Type B pancreatic cell (in vitro differentiated cells): ENCODE results near the gene KRTAP10-3. TPM values are rescaled to one million over a fixed set of nuclear protein-coding genes. Genes with fewer than 3 reads are reported as not detected.
"Not testable (repeated sequence)": the region's sequence is repeated elsewhere in the genome, so short reads cannot be mapped to it uniquely, and the experiment has no call there.

ENCODE experiments used
- DNase-seq: peaks from one replicate; pipeline ENCODE4 v3.0.0; 2021; ENCODE audit warnings: mixed read lengths; ENCODE audit not compliant: unreplicated experiment; ENCODE audit errors: extremely low spot score
- H3K27ac Mint-ChIP-seq: 2 replicates; pipeline ENCODE4 v1.8.0; 2021; ENCODE audit warnings: mild to moderate bottlenecking, mixed read lengths
- H3K27me3 Mint-ChIP-seq: 2 replicates; pipeline ENCODE4 v1.8.0; 2021; ENCODE audit warnings: mixed read lengths
- H3K36me3 Mint-ChIP-seq: 2 replicates; pipeline ENCODE4 v1.8.0; 2021; ENCODE audit warnings: mixed read lengths
- H3K4me1 Mint-ChIP-seq: one replicate; pipeline ENCODE4 v1.8.0; 2021; ENCODE audit warnings: mixed read lengths; ENCODE audit not compliant: unreplicated experiment
- H3K4me3 Mint-ChIP-seq: 2 replicates; pipeline ENCODE4 v1.8.0; 2021; ENCODE audit warnings: mild to moderate bottlenecking, mixed read lengths
- H3K9me3 Mint-ChIP-seq: 2 replicates; pipeline ENCODE4 v1.8.0; 2021; ENCODE audit warnings: mixed read lengths
- total RNA-seq: library from RNA; stranded (reverse); gene quantifications from 2 replicates; pipeline ENCODE4 v1.2.1, GENCODE V29; 2021; ENCODE audit warnings: low replicate concordance
- TF ChIP-seq, protein P1 (sequence below): fragments of 200-600 bp; sonication (generic); conservative IDR thresholded peaks from 2 replicates; pipeline ENCODE4 v1.5.0; 2021; ENCODE audit warnings: antibody characterized with exemption, mild to moderate bottlenecking

Gene KRTAP10-3
- total RNA-seq, 1 donor from 2014 or later: not detected

GRCh38 chr21:44568261-44568660 lies 9.7 kb upstream of the KRTAP10-3 start:
- H3K4me3 Mint-ChIP-seq: no peak overlapping the region
- no peaks in the 10 kb centered on the region for H3K36me3 Mint-ChIP-seq

DNA sequence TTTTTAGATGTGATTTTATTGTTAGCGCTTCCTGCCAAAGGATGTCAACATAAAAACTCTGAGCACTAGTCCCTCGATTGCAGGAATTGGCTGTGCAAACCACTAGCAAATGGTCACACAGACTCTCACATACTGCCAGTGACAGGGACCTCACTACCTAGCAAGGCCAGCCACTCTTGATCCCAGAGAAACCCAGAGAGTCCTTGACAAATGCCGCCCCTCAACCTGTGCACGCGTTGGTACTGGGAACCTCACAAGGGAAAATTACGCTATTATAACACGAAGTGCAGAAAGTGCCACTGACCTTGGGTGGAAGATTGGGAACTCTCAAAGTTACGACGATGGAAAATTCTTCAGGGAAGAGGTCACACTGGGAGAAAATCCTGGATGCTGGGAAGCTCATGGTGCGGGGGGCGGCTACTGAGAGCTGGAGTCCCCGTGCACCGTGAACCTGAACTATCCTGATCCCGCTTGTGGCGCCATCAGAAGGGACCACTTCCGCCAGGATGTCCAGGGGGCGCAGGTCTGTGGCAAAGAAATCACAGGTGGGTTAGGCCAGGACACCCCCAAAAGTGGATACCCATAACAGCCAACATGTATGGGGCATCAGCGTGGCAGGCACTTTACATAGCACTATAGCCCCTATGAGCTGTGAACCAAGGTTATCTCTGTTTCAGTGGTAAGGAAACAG lies 9.0 kb upstream of the KRTAP10-3 start:
- peaks cover 3% of the 10 kb centered on the region for H3K27me3 Mint-ChIP-seq
- no peak for DNase-seq
- TF ChIP-seq, protein P1, sequence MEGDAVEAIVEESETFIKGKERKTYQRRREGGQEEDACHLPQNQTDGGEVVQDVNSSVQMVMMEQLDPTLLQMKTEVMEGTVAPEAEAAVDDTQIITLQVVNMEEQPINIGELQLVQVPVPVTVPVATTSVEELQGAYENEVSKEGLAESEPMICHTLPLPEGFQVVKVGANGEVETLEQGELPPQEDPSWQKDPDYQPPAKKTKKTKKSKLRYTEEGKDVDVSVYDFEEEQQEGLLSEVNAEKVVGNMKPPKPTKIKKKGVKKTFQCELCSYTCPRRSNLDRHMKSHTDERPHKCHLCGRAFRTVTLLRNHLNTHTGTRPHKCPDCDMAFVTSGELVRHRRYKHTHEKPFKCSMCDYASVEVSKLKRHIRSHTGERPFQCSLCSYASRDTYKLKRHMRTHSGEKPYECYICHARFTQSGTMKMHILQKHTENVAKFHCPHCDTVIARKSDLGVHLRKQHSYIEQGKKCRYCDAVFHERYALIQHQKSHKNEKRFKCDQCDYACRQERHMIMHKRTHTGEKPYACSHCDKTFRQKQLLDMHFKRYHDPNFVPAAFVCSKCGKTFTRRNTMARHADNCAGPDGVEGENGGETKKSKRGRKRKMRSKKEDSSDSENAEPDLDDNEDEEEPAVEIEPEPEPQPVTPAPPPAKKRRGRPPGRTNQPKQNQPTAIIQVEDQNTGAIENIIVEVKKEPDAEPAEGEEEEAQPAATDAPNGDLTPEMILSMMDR: no peak
- no peak overlapping the region for H3K27ac Mint-ChIP-seq
- H3K36me3 Mint-ChIP-seq: no peaks in the 10 kb centered on the region
- no peaks in the 10 kb centered on the region for H3K4me1 Mint-ChIP-seq
- peaks cover 5% of the 10 kb centered on the region for H3K9me3 Mint-ChIP-seq
- H3K4me3 Mint-ChIP-seq: no peak overlapping the region

More at GRCh38 chr21:44568261-44568660, 9.7 kb upstream of the KRTAP10-3 start:
- H3K9me3 Mint-ChIP-seq: peaks cover 5% of the 10 kb centered on the region
- TF ChIP-seq, protein P1: no peak
- H3K27me3 Mint-ChIP-seq: peaks cover 3% of the 10 kb centered on the region
- DNase-seq: no peak
- no peaks in the 10 kb centered on the region for H3K4me1 Mint-ChIP-seq
- H3K27ac Mint-ChIP-seq: no peak overlapping the region

DNA sequence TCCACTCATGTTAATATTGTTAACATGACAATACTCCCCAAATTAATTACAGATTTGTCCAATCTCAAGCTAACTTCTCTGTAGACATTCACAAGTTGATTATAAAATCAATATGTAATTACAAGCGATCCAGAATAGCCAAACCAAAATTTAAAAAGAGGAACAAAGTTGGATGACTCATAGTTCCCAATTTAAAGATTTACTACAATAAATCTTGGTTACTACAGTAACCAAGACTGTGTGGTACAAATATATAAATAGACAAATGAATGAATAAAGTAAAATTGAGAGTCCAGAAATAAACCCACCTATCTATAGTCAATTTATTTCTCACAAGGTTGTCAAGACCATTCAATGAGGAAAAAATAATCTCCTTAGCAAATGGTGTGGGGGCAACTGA lies 7.8 kb upstream of the KRTAP10-3 start:
- Mint-ChIP-seq H3K4me1 (no peaks in the 10 kb centered on the region), H3K36me3 (no peaks in the 10 kb centered on the region), H3K27me3 (peaks cover 7% of the 10 kb centered on the region), H3K9me3 (peaks cover 2% of the 10 kb centered on the region), H3K4me3 (no peak overlapping the region), H3K27ac (no peak overlapping the region)
- DNase-seq: no peak
- TF ChIP-seq, protein P1: no peak

DNA sequence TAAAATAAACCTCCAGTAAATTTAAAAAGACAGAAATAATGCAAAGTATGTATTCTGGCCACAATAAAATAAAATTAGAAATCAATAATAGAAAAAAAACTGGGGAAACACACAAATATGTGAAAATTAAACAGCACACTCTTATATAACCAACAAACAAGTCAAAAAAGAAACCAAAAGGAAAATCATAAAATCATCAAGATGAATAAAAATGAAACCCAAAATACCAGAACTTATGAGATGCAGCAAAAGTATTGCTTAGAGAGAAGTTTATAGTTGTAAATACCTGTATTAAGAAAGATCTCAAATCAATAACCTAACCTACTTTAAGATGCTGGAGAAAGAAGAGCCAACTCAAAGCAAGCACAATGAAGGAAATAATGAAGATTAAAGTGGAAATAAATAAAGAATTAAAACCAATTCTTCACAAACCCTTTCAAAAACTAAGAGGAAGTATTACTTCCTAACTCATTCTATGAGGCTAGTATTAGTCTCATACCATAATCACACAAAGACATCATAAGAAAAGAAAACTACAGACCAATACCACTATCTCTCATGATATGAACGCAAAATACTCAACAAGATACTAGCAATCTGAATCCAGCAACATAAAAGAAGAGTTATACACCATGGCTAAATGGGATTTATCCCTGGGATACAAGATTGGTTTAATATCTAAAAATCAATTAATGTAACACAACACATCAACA lies 6.4 kb upstream of the KRTAP10-3 start:
- TF ChIP-seq, protein P1: no peak

GRCh38 chr21:44564099-44564498 lies 5.5 kb upstream of the KRTAP10-3 start:
- Mint-ChIP-seq H3K4me3 (no peak overlapping the region), H3K9me3 (no peaks in the 10 kb centered on the region), H3K36me3 (no peaks in the 10 kb centered on the region), H3K4me1 (no peaks in the 10 kb centered on the region), H3K27ac (no peak overlapping the region), H3K27me3 (peaks cover 6% of the 10 kb centered on the region)
- no peak for DNase-seq
- TF ChIP-seq, protein P1: no peak

More for the DNA sequence above, 6.4 kb upstream of the KRTAP10-3 start:
- H3K4me1 Mint-ChIP-seq: no peaks in the 10 kb centered on the region
- H3K27me3 Mint-ChIP-seq: peaks cover 6% of the 10 kb centered on the region
- H3K36me3 Mint-ChIP-seq: no peaks in the 10 kb centered on the region
- DNase-seq: no peak
- H3K27ac Mint-ChIP-seq: no peak overlapping the region
- no peak overlapping the region for H3K4me3 Mint-ChIP-seq
- no peaks in the 10 kb centered on the region for H3K9me3 Mint-ChIP-seq

DNA sequence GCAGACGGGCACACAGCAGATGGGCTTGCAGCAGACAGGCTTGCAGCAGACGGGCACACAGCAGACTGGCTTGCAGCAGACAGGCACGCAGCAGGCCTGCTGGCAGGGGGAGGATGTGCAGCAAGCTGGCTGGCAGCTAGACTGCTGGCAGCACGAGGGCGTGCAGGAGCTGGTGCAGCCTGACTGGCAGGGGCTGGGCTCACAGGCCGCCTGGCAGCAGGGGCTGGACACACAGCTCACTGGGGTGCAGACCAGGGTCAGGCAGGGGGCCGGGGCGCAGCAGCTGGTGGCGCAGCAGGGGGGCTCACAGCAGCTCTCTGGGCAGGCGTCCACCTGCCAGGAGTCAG lies 293 bp downstream of the KRTAP10-3 start:
- H3K9me3 Mint-ChIP-seq, DNase-seq, H3K27ac Mint-ChIP-seq, H3K4me1 Mint-ChIP-seq, H3K36me3 Mint-ChIP-seq, H3K4me3 Mint-ChIP-seq: not testable (repeated sequence)
- H3K27me3 Mint-ChIP-seq: peaks cover 10% of the 10 kb centered on the region
